T1000 (cell line): Measurements from ENCODE around the gene ZNF544.
"Not testable (repeated sequence)": the region's sequence is repeated elsewhere in the genome, so short reads cannot be mapped to it uniquely, and the experiment has no call there.

Experiments
- DNase-seq: peaks from one replicate; lab custom pipeline; 2025; ENCODE audit warnings: mixed read lengths; lab: John Stamatoyannopoulos, UW

ZNF544 gene

GRCh38 chr19:58305065-58305931, 76.6 kb downstream of the ZNF544 start, which contains the start of gene ERVK3-1:
TSS of gene ERVK3-1 (plus strand) at chr19:58305377. CDS start at chr19:58312169, 6,792 bp downstream.
- DNase-seq = peak; percentile 82

- no peak for DNase-seq
Observed at GRCh38 chr19:58305932-58306323, 77.2 kb downstream of the ZNF544 start.

- no peak for DNase-seq
Observed at GRCh38 chr19:58307736-58308135, 79.0 kb downstream of the ZNF544 start.

GRCh38 chr19:58310685-58311084, 82.0 kb downstream of the ZNF544 start:
- not testable (repeated sequence) for DNase-seq

GRCh38 chr19:58311345-58311865, 82.7 kb downstream of the ZNF544 start:
- no peak for DNase-seq
